ENCODE measurements around the gene NR5A1.

- no peak for TF ChIP-seq RARB (CRISPR knock-in tag; IDR thresholded peaks at IDR 0.05)
- TF ChIP-seq CSRNP3 (CRISPR knock-in tag; IDR thresholded peaks at IDR 0.05): no peak
- TF ChIP-seq ZNF70 (CRISPR knock-in tag; IDR thresholded peaks at IDR 0.05): no peak
- TF ChIP-seq GLIS3 (CRISPR knock-in tag; IDR thresholded peaks at IDR 0.05): no peak
- no peak for TF ChIP-seq TSHZ2 (CRISPR knock-in tag; IDR thresholded peaks at IDR 0.05)
- no peak for TF ChIP-seq CREB5 (CRISPR knock-in tag; IDR thresholded peaks at IDR 0.05; ENCODE audit: low read depth)
- no peak for TF ChIP-seq PATZ1 (CRISPR knock-in tag; IDR thresholded peaks at IDR 0.05; ENCODE audit: borderline replicate concordance)
- no peak for TF ChIP-seq TCF4 (CRISPR knock-in tag; IDR thresholded peaks at IDR 0.05; ENCODE audit: borderline replicate concordance)
- no peak for TF ChIP-seq PPARA (CRISPR knock-in tag; IDR thresholded peaks at IDR 0.05; ENCODE audit: borderline replicate concordance)
- no peak for TF ChIP-seq TOX (CRISPR knock-in tag; IDR thresholded peaks at IDR 0.05; ENCODE audit: borderline replicate concordance)
- no peak for TF ChIP-seq ZNF8 (CRISPR knock-in tag; IDR thresholded peaks at IDR 0.05)
- no peak for TF ChIP-seq POU6F1 (CRISPR knock-in tag; IDR thresholded peaks at IDR 0.05; ENCODE audit: borderline replicate concordance, low read depth)
- no peak for TF ChIP-seq ZFP30 (CRISPR knock-in tag; IDR thresholded peaks at IDR 0.05)
Measured at GRCh38 chr9:124473310-124473709, 33.9 kb downstream of the NR5A1 start.
